Measurements from ENCODE around the gene STX17.

Gene STX17

DNA sequence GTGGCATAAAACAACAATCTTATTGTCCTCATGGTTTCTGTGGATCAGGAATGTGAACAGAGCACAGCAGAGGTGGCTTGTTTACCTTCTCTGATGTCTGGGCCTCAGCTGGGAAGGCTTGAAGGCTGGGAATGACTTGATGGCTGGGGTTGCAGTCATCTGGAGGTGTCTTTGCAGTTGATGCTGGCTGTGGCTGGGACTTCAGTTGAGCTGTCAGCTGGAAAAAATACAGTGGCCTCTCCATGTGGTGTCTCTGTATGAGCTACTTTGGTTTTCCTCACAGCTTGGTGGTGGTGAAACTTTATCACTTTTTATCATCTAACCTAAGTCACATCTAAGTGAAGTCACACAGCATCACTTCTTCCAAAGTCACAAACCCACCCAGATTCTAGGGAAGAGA, 24.7 kb upstream of the STX17 start:
- Histone ChIP-seq H3K79me2 (ENCODE audit: insufficient read depth, low read length) (no peaks in the 10 kb centered on the region), H3K36me3 (ENCODE audit: insufficient read depth, low read length) (no peaks in the 10 kb centered on the region), H3K4me2 (ENCODE audit: low read depth, low read length, poor library complexity, severe bottlenecking) (no peak overlapping the region), H3K9me2 (replicated peaks; ENCODE audit: low read depth, low read length) (no peaks in the 10 kb centered on the region), H4K20me1 (ENCODE audit: insufficient read depth, low read length, poor library complexity, severe bottlenecking) (no peaks in the 10 kb centered on the region), H3F3A (ENCODE audit: low read depth) (no peaks in the 10 kb centered on the region), H3K4me3 (ENCODE audit: low read length, poor library complexity, severe bottlenecking) (no peak overlapping the region), H2AFZ (ENCODE audit: low read length) (no peak overlapping the region), H3K27me3 (ENCODE audit: insufficient read depth, low read length, poor library complexity, severe bottlenecking) (no peaks in the 10 kb centered on the region), H3K9me3 (ENCODE audit: insufficient read depth, low read depth, low read length) (no peaks in the 10 kb centered on the region), H3K9ac (ENCODE audit: low read depth, low read length, poor library complexity, severe bottlenecking) (no peak overlapping the region), H3K4me1 (ENCODE audit: insufficient read depth, low read length, poor library complexity, severe bottlenecking) (peaks cover 14% of the 10 kb centered on the region)
- TF ChIP-seq EZH2phosphoT487 (IDR thresholded peaks at IDR 0.05; ENCODE audit: borderline replicate concordance) (no peak), CTCF (conservative IDR thresholded peaks at IDR 0.05; ENCODE audit: low read length) (no peak)

- H3K9me2 ChIP-seq (replicated peaks; ENCODE audit: low read depth, low read length) = no peaks in the 10 kb centered on the region
- no peak for TF ChIP-seq EZH2phosphoT487 (IDR thresholded peaks at IDR 0.05; ENCODE audit: borderline replicate concordance)
- no peak for TF ChIP-seq CTCF (conservative IDR thresholded peaks at IDR 0.05; ENCODE audit: low read length)
- H3K4me2 ChIP-seq (ENCODE audit: low read depth, low read length, poor library complexity, severe bottlenecking) = peak overlapping the region; percentile 28
- H3K9ac ChIP-seq (ENCODE audit: low read depth, low read length, poor library complexity, severe bottlenecking) = peak overlapping the region; percentile 12
- H3K9me3 ChIP-seq (ENCODE audit: insufficient read depth, low read depth, low read length) = no peaks in the 10 kb centered on the region
- no peaks in the 10 kb centered on the region for H3K27me3 ChIP-seq (ENCODE audit: insufficient read depth, low read length, poor library complexity, severe bottlenecking)
- no peaks in the 10 kb centered on the region for H3K36me3 ChIP-seq (ENCODE audit: insufficient read depth, low read length)
- H3K79me2 ChIP-seq (ENCODE audit: insufficient read depth, low read length) = no peaks in the 10 kb centered on the region
- no peaks in the 10 kb centered on the region for H4K20me1 ChIP-seq (ENCODE audit: insufficient read depth, low read length, poor library complexity, severe bottlenecking)
- peaks cover 14% of the 10 kb centered on the region for H3K4me1 ChIP-seq (ENCODE audit: insufficient read depth, low read length, poor library complexity, severe bottlenecking)
- peak overlapping the region; percentile 24 for H3K4me3 ChIP-seq (ENCODE audit: low read length, poor library complexity, severe bottlenecking)
- peak overlapping the region; percentile 80 for H2AFZ ChIP-seq (ENCODE audit: low read length)
- H3F3A ChIP-seq (ENCODE audit: low read depth) = no peaks in the 10 kb centered on the region
Measured at GRCh38 chr9:99885747-99886146, 20.7 kb upstream of the STX17 start.

DNA sequence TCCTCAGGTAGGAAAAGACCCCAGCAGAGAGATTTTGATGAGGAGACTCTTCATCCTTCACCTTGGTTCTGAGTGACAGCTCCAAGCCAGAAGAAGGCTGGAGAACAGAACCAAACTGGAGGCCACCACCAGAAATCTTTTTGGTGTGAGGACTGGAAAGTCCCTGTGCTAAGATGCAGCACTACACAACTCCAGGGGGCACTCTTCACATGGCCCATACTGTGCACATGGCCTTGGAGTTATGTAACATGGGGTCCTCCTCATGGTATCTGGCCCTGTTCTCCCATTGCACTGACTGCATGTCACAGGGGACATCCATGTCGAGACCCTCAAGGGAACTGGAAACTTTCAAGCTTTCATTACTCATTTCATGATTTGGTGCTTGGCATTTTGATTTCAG, 17.3 kb upstream of the STX17 start:
- Histone ChIP-seq H3K9me2 (replicated peaks; ENCODE audit: low read depth, low read length) (no peaks in the 10 kb centered on the region), H4K20me1 (ENCODE audit: insufficient read depth, low read length, poor library complexity, severe bottlenecking) (no peaks in the 10 kb centered on the region), H3K36me3 (ENCODE audit: insufficient read depth, low read length) (no peaks in the 10 kb centered on the region), H3K9ac (ENCODE audit: low read depth, low read length, poor library complexity, severe bottlenecking) (no peak overlapping the region), H3K4me3 (ENCODE audit: low read length, poor library complexity, severe bottlenecking) (no peak overlapping the region), H3K27me3 (ENCODE audit: insufficient read depth, low read length, poor library complexity, severe bottlenecking) (no peaks in the 10 kb centered on the region), H2AFZ (ENCODE audit: low read length) (no peak overlapping the region), H3F3A (ENCODE audit: low read depth) (no peaks in the 10 kb centered on the region), H3K4me2 (ENCODE audit: low read depth, low read length, poor library complexity, severe bottlenecking) (no peak overlapping the region), H3K4me1 (ENCODE audit: insufficient read depth, low read length, poor library complexity, severe bottlenecking) (peaks cover 14% of the 10 kb centered on the region), H3K79me2 (ENCODE audit: insufficient read depth, low read length) (no peaks in the 10 kb centered on the region), H3K9me3 (ENCODE audit: insufficient read depth, low read depth, low read length) (no peaks in the 10 kb centered on the region)
- TF ChIP-seq EZH2phosphoT487 (IDR thresholded peaks at IDR 0.05; ENCODE audit: borderline replicate concordance) (no peak), CTCF (conservative IDR thresholded peaks at IDR 0.05; ENCODE audit: low read length) (peak; percentile 23; the same call in 1 of the 2 replicates)

Data from Loucy (cell line).